ENCODE measurements around the gene CES4A.
"Not testable (repeated sequence)": the region's sequence is repeated elsewhere in the genome, so short reads cannot be mapped to it uniquely, and the experiment has no call there.

The CES4A gene

DNA sequence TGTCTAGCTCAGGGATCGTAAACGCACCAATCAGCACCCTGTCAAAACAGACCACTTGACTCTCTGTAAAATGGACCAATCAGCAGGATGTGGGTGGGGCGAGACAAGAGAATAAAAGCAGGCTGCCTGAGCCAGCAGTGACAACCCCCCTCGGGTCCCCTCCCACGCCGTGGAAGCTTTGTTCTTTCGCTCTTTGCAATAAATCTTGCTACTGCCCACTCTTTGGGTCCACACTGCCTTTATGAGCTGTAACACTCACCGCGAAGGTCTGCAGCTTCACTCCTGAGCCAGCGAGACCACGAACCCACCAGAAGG, 13.5 kb upstream of the CES4A start:
- H3K27me3 ChIP-seq (ENCODE audit: control insufficient read depth, insufficient read depth, low read length); H3K4me3 ChIP-seq (ENCODE audit: low read depth, low read length); H3K9me3 ChIP-seq (ENCODE audit: control insufficient read depth, insufficient read depth, low read length); H3K9ac ChIP-seq (ENCODE audit: low read depth, low read length); H3K4me1 ChIP-seq (ENCODE audit: control insufficient read depth, insufficient read depth, low read length); H3K36me3 ChIP-seq (ENCODE audit: control insufficient read depth, insufficient read depth, low read length): not testable (repeated sequence)

DNA sequence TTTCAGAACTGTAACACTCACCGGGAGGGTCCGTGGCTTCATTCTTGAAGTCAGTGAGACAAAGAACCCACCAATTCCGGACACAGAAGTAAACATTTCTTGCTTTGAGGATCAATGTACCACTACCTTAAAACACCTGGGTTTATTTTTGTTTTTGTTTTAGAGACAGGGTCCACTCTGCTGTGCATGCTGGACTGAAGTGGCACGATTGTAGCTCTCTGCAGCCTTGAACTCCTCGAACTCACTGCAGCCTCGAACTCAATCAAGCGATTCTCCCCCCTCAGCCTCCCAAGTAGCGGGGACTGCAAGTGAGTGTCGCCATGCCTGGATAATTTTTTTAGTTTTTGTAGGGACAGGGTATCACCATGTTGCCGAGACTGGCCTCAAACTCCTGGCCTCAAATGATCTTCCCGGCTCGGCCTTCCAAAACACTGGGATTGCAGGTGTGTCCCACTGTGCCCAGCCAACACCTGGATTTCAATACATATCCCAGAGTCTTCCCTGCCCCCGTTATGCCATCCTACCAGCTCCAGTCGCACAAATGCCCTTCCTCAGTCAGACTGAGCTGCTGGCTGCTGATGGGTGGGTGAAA, 13.0 kb upstream of the CES4A start:
- no peaks in the 10 kb centered on the region for H3K27me3 ChIP-seq (ENCODE audit: control insufficient read depth, insufficient read depth, low read length)
- H3K4me1 ChIP-seq (ENCODE audit: control insufficient read depth, insufficient read depth, low read length): no peaks in the 10 kb centered on the region
- H3K9ac ChIP-seq (ENCODE audit: low read depth, low read length): no peak overlapping the region
- no peak overlapping the region for H3K4me3 ChIP-seq (ENCODE audit: low read depth, low read length)
- H3K36me3 ChIP-seq (ENCODE audit: control insufficient read depth, insufficient read depth, low read length): no peaks in the 10 kb centered on the region
- H3K9me3 ChIP-seq (ENCODE audit: control insufficient read depth, insufficient read depth, low read length): no peaks in the 10 kb centered on the region

DNA sequence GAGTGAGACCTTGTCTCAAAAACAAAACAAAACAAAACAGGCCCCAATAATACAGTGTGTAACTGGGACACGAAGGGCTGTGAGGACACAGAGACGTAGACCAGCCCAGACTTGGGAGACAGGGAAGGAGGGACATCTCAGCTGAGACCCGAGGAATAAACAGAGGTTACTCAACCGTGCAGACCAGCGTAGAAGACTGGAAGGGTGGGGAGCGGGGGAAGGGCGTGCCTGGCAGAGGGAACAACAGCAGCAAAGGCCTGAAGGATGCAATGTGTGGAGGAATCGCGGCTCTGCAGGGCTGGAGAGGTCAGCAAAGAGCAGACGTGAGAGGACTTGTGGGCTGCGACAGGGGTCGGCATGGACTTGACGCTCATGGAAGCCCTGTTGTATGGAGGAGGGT, 11.6 kb upstream of the CES4A start:
- H3K9ac ChIP-seq (ENCODE audit: low read depth, low read length): no peak overlapping the region
- no peaks in the 10 kb centered on the region for H3K4me1 ChIP-seq (ENCODE audit: control insufficient read depth, insufficient read depth, low read length)
- H3K36me3 ChIP-seq (ENCODE audit: control insufficient read depth, insufficient read depth, low read length): no peaks in the 10 kb centered on the region
- no peak overlapping the region for H3K4me3 ChIP-seq (ENCODE audit: low read depth, low read length)
- H3K27me3 ChIP-seq (ENCODE audit: control insufficient read depth, insufficient read depth, low read length): no peaks in the 10 kb centered on the region
- H3K9me3 ChIP-seq (ENCODE audit: control insufficient read depth, insufficient read depth, low read length): no peaks in the 10 kb centered on the region

DNA sequence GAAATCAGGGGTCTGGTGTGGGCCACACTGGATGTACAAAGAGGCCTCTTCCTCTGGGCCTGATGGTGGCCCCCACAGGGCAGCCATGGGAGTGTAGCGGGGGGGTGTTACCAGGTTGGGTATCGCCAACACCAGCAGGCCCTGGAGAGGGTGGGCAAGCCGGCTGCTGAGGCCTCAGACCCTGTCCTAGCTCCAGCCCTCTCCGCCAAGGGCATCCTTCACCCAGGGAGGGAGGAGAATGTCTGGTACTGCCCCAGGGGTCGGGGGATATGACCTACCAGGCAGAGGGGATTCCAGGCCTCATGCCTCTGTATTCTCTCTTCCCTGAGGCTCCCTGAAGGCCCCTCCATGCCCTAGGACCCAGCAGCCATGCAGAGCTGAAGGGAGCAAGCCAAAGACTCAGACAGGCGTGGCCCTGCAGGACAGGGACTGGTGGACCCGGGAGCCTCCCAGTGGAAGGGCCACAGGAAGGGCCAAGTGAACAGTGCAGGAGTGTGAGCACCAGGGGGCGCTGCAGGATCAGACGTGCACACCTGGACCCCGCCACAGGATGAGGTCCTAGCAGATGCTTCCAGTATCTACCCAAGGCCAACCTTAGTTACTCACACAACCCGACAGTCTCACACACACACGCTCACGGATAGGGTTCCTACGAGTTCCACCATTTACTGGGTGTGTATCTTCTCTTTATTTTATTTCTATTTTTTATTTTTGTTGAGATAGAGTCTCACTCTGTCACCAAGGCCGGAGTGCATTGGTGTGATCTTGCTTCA, 10.9 kb upstream of the CES4A start:
- H3K9ac ChIP-seq (ENCODE audit: low read depth, low read length): no peak overlapping the region
- no peaks in the 10 kb centered on the region for H3K4me1 ChIP-seq (ENCODE audit: control insufficient read depth, insufficient read depth, low read length)
- H3K36me3 ChIP-seq (ENCODE audit: control insufficient read depth, insufficient read depth, low read length): no peaks in the 10 kb centered on the region
- no peaks in the 10 kb centered on the region for H3K27me3 ChIP-seq (ENCODE audit: control insufficient read depth, insufficient read depth, low read length)
- no peaks in the 10 kb centered on the region for H3K9me3 ChIP-seq (ENCODE audit: control insufficient read depth, insufficient read depth, low read length)
- H3K4me3 ChIP-seq (ENCODE audit: low read depth, low read length): no peak overlapping the region

DNA sequence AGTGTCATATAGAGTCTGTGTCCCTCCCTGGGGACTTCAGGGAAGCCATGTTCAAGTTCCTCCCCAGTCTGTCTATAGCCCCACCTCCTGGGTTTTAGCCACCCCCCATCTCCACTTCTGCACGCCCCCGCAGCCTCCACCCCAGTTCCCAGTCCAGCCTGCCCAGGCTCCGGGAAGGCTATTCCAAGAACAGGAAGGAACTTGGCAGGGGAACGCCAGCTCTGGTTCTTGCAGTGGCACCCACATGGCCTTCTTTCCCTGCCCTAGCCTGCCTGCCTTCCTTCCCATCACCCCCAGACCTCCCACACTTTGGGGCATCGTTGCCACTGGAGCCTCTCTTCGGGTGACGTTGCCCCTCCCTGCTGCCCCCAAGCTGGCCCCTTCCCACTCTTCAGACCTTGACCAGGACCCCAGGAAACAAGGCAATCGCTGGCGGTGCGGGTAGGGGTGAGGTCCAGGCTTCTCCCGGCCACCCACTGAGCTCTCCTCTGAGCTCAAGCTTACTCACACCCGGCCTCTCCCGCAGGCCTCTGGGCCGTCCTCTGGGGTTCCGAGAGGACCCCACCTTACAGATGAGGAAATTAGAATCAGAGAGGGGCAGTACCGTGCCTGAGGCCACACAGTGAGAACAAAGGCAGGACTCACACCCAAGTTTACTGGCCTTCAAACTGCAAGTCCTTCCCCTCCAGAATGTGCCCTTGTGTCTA, 9.2 kb upstream of the CES4A start:
- no peaks in the 10 kb centered on the region for H3K4me1 ChIP-seq (ENCODE audit: control insufficient read depth, insufficient read depth, low read length)
- no peaks in the 10 kb centered on the region for H3K9me3 ChIP-seq (ENCODE audit: control insufficient read depth, insufficient read depth, low read length)
- no peak overlapping the region for H3K9ac ChIP-seq (ENCODE audit: low read depth, low read length)
- no peaks in the 10 kb centered on the region for H3K36me3 ChIP-seq (ENCODE audit: control insufficient read depth, insufficient read depth, low read length)
- no peak overlapping the region for H3K4me3 ChIP-seq (ENCODE audit: low read depth, low read length)
- no peaks in the 10 kb centered on the region for H3K27me3 ChIP-seq (ENCODE audit: control insufficient read depth, insufficient read depth, low read length)

DNA sequence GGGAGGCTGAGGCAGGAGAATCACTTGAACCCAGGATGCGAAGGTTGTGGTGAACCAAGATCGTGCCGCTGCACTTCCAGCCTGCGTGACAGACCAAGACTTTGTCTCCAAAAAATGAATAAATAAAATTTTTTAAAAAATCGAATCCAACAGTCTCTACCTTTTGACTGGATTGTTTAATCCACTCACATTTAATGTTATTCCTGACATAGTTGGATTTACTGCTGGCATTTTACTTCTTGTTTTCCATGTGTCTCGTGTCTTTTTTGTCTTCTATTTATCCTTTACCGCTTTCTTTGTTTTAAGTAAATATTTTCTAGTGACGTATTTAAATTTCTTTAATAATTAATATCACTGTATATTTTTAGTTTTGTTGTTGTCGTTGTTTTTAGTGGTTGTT, 5.4 kb upstream of the CES4A start:
- Histone ChIP-seq H3K9me3 (ENCODE audit: control insufficient read depth, insufficient read depth, low read length) (no peaks in the 10 kb centered on the region), H3K4me3 (ENCODE audit: low read depth, low read length) (no peak overlapping the region), H3K36me3 (ENCODE audit: control insufficient read depth, insufficient read depth, low read length) (no peaks in the 10 kb centered on the region), H3K9ac (ENCODE audit: low read depth, low read length) (no peak overlapping the region), H3K27me3 (ENCODE audit: control insufficient read depth, insufficient read depth, low read length) (no peaks in the 10 kb centered on the region), H3K4me1 (ENCODE audit: control insufficient read depth, insufficient read depth, low read length) (no peaks in the 10 kb centered on the region)

DNA sequence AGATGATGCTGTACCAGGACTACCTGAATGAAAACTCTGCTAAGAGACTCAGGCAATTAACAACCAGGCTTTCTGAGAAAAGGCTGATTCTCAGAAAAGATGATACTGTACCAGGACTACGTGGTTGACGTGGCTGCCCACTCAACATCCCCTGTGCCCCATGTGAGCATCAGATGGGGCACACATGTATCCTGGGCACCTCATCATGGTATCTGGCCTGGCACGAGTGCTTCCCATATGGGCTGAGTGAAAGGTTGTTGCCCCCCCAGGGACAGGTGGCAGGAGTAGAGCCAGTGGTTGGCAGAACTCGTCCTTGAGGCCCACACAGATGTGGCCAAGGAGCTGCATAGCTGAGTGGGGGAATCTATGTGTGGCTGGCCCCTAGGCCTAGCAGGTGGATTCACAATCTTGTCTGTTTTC, 3.5 kb upstream of the CES4A start:
- Histone ChIP-seq H3K36me3 (ENCODE audit: control insufficient read depth, insufficient read depth, low read length) (no peaks in the 10 kb centered on the region), H3K9ac (ENCODE audit: low read depth, low read length) (no peak overlapping the region), H3K4me3 (ENCODE audit: low read depth, low read length) (no peak overlapping the region), H3K4me1 (ENCODE audit: control insufficient read depth, insufficient read depth, low read length) (no peaks in the 10 kb centered on the region), H3K9me3 (ENCODE audit: control insufficient read depth, insufficient read depth, low read length) (no peaks in the 10 kb centered on the region), H3K27me3 (ENCODE audit: control insufficient read depth, insufficient read depth, low read length) (no peaks in the 10 kb centered on the region)

DNA sequence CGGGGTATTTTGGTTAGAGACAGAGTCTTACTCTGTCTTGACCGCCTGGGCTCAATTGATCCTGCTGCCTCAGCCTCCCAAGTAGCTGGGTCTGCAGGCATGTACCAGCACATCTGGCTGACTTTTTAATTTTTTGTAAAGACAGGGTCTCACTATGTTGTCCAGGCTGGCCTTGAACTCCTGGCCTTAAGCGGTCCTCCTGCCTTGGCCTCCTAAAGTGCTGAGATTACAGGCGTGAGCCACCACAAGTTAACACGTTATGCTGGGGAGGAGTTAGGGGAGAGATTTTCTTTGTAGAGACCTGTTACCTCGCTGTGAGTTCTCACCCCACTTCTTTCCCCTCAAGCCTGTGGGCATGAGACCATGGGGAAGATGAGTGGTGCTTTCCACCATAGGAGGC, 1.8 kb upstream of the CES4A start:
- H3K27me3 ChIP-seq (ENCODE audit: control insufficient read depth, insufficient read depth, low read length): no peaks in the 10 kb centered on the region
- H3K36me3 ChIP-seq (ENCODE audit: control insufficient read depth, insufficient read depth, low read length): no peaks in the 10 kb centered on the region
- H3K9me3 ChIP-seq (ENCODE audit: control insufficient read depth, insufficient read depth, low read length): no peaks in the 10 kb centered on the region
- no peak overlapping the region for H3K4me3 ChIP-seq (ENCODE audit: low read depth, low read length)
- no peak overlapping the region for H3K9ac ChIP-seq (ENCODE audit: low read depth, low read length)
- no peaks in the 10 kb centered on the region for H3K4me1 ChIP-seq (ENCODE audit: control insufficient read depth, insufficient read depth, low read length)

DNA sequence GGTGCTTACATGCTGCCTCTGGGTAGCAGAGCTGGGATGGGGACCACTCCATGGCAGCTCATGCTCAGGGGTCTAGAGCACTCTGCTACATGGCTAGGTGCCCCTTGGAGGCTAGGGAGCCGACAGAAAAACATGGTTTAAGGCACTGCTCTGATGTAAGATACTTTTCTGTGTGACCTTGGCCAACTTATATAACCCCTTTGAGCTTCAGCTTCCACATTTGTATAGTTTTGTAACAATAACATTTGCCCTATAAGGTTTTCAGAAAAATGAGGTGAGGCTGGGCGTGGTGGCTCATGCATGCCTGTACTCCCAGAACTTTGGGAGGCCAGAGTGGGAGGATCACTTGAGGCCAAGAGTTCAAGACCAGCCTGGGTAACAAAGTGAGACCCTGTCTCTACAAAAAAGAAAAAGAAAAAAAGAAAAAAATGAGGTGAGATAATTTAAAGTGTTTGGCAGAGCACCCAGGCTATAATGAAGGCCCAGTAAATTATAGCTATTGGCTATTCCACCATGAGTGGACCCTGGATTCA, 3.2 kb downstream of the CES4A start:
- no peaks in the 10 kb centered on the region for H3K27me3 ChIP-seq (ENCODE audit: control insufficient read depth, insufficient read depth, low read length)
- H3K4me3 ChIP-seq (ENCODE audit: low read depth, low read length): no peak overlapping the region
- no peak overlapping the region for H3K9ac ChIP-seq (ENCODE audit: low read depth, low read length)
- H3K4me1 ChIP-seq (ENCODE audit: control insufficient read depth, insufficient read depth, low read length): no peaks in the 10 kb centered on the region
- H3K36me3 ChIP-seq (ENCODE audit: control insufficient read depth, insufficient read depth, low read length): no peaks in the 10 kb centered on the region
- no peaks in the 10 kb centered on the region for H3K9me3 ChIP-seq (ENCODE audit: control insufficient read depth, insufficient read depth, low read length)

DNA sequence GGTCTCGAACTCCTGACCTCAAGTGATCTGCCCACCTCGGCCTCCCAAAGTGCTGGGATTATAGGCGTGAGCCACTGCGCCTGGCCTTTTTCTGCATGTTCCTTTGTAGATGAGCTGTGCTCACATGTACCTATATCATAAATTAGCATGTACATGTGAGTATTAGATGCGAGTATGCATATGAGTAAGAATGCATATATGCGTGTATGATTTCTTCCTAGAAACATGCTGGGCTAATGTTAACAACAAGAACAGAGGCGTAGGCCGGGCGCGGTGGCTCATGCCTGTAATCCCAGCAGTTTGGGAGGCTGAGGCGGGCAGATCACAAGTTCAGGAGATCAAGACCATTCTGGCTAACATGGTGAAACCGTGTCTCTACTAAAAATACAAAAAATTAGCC, 5.2 kb downstream of the CES4A start:
- H3K9me3 ChIP-seq (ENCODE audit: control insufficient read depth, insufficient read depth, low read length); H3K27me3 ChIP-seq (ENCODE audit: control insufficient read depth, insufficient read depth, low read length); H3K9ac ChIP-seq (ENCODE audit: low read depth, low read length); H3K4me3 ChIP-seq (ENCODE audit: low read depth, low read length); H3K36me3 ChIP-seq (ENCODE audit: control insufficient read depth, insufficient read depth, low read length); H3K4me1 ChIP-seq (ENCODE audit: control insufficient read depth, insufficient read depth, low read length): not testable (repeated sequence)

DNA sequence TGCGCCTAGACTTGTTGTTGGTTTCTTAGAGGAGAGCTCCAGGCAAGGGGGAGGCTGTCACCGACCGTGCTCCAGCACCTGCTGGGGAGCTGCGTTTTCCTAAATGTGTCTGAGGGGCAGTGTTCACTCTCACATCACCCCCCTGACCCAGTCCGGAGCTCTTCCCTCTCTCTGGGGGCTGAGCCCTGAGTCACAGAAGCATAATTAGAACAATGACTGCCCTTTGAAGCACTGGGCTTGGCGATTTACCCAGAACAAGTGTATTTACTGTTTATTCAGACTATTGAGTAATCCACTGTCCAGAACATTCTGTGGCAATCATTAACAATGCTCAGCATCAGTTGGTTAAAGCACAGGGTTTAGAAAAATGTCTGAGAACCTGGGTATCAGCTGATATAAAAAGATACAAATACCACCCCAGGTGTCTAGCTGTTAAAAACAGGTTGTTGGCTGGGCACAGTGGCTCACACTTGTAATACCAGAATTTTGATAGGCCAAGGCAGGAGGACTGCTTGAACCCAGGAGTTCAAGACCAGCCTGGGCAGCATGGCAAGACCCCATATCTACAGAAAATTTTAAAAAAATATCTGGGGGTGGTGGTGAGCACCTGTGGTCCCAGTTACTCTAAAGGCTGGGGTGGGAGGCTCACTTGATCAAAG, 8.1 kb downstream of the CES4A start:
- Histone ChIP-seq H3K9ac (ENCODE audit: low read depth, low read length) (no peak overlapping the region), H3K4me1 (ENCODE audit: control insufficient read depth, insufficient read depth, low read length) (peaks cover 6% of the 10 kb centered on the region), H3K27me3 (ENCODE audit: control insufficient read depth, insufficient read depth, low read length) (peaks cover 28% of the 10 kb centered on the region), H3K4me3 (ENCODE audit: low read depth, low read length) (no peak overlapping the region), H3K36me3 (ENCODE audit: control insufficient read depth, insufficient read depth, low read length) (no peaks in the 10 kb centered on the region), H3K9me3 (ENCODE audit: control insufficient read depth, insufficient read depth, low read length) (no peaks in the 10 kb centered on the region)
